Neural cell (in vitro differentiated cells): Measurements from ENCODE around the gene QSER1.

Experiments
- CTCF ChIP-seq: fragments of 450-650 bp; IDR thresholded peaks from 2 replicates; pipeline ENCODE4 v1.5.1; 2014; ENCODE audit warnings: antibody characterized with exemption, mild to moderate bottlenecking, moderate library complexity; ENCODE audit not compliant: poor library complexity, severe bottlenecking
- POLR2AphosphoS5 ChIP-seq: IDR thresholded peaks from 2 replicates; pipeline ENCODE4 v1.6.1; 2012
- RAD21 ChIP-seq: fragments of 450-650 bp; conservative IDR thresholded peaks from 2 replicates; pipeline ENCODE4 v1.6.1; 2014; ENCODE audit warnings: antibody characterized with exemption, mild to moderate bottlenecking, moderate library complexity

- TF ChIP-seq CTCF (no peak), RAD21 (no peak), POLR2AphosphoS5 (no peak)
Observed at GRCh38 chr11:32885556-32885955, 7.1 kb upstream of the QSER1 start.
